Astrocyte (in vitro differentiated cells and primary cell): ENCODE results near the gene CD207. TPM values are rescaled to one million over a fixed set of nuclear protein-coding genes. Genes with fewer than 3 reads are reported as not detected.

ENCODE experiments used
- DNase-seq: peaks from one replicate; pipeline ENCODE4 v3.0.0-alpha.2; 2010; ENCODE audit warnings: low read depth
- FAIRE-seq: peaks from 2 replicates; lab custom pipeline; 2011; peaks lifted over from hg19 to GRCh38; lab: Jason Lieb, UNC
- H2AFZ ChIP-seq: 2 replicates; pipeline ENCODE4 v1.6.0; 2012; ENCODE audit warnings: low read depth, low read length, inconsistent platforms
- H3K27ac ChIP-seq: 2 replicates; pipeline ENCODE4 v1.5.1; 2011; ENCODE audit warnings: low read depth, low read length, inconsistent platforms
- H3K27me3 ChIP-seq: 2 replicates; pipeline ENCODE4 v1.6.0; 2011; ENCODE audit warnings: low read length, inconsistent platforms; ENCODE audit not compliant: insufficient read depth
- H3K36me3 ChIP-seq: 2 replicates; pipeline ENCODE4 v1.5.1; 2011; ENCODE audit warnings: low read length, inconsistent platforms; ENCODE audit not compliant: insufficient read depth
- H3K4me1 ChIP-seq: 2 replicates; pipeline ENCODE4 v1.5.1; 2011; ENCODE audit warnings: low read length, inconsistent platforms; ENCODE audit not compliant: insufficient read depth
- H3K4me2 ChIP-seq: 2 replicates; pipeline ENCODE4 v1.6.0; 2012; ENCODE audit warnings: low read length, inconsistent platforms
- H3K4me3 ChIP-seq: 2 replicates; pipeline ENCODE4 v1.5.1; 2011; ENCODE audit warnings: low read depth, mild to moderate bottlenecking, low read length, inconsistent platforms; ENCODE audit not compliant: insufficient read depth
- H3K79me2 ChIP-seq: 2 replicates; pipeline ENCODE4 v1.6.0; 2012; ENCODE audit warnings: mild to moderate bottlenecking, low read length, inconsistent platforms; ENCODE audit not compliant: insufficient read depth
- H3K9ac ChIP-seq: 2 replicates; pipeline ENCODE4 v1.6.0; 2012; ENCODE audit warnings: mild to moderate bottlenecking, low read length, inconsistent platforms
- H3K9me3 ChIP-seq: 2 replicates; pipeline ENCODE4 v1.5.1; 2012; ENCODE audit warnings: low read depth, mild to moderate bottlenecking, low read length, inconsistent platforms; ENCODE audit not compliant: insufficient read depth
- H4K20me1 ChIP-seq: 2 replicates; pipeline ENCODE4 v1.6.0; 2012; ENCODE audit warnings: low read length, inconsistent platforms; ENCODE audit not compliant: insufficient read depth
- H3K27ac Mint-ChIP-seq: one replicate; pipeline ENCODE4 v1.8.0; 2021; ENCODE audit warnings: mild to moderate bottlenecking, mixed read lengths; ENCODE audit not compliant: unreplicated experiment
- H3K27me3 Mint-ChIP-seq: one replicate; pipeline ENCODE4 v1.8.0; 2021; ENCODE audit warnings: low read depth, mixed read lengths; ENCODE audit not compliant: unreplicated experiment
- H3K36me3 Mint-ChIP-seq: one replicate; pipeline ENCODE4 v1.8.0; 2021; ENCODE audit warnings: low read depth, mixed read lengths; ENCODE audit not compliant: unreplicated experiment
- H3K4me1 Mint-ChIP-seq: one replicate; pipeline ENCODE4 v1.8.0; 2021; ENCODE audit warnings: low read depth, mixed read lengths; ENCODE audit not compliant: unreplicated experiment
- H3K4me3 Mint-ChIP-seq: one replicate; pipeline ENCODE4 v1.8.0; 2021; ENCODE audit warnings: mild to moderate bottlenecking, moderate library complexity, mixed read lengths; ENCODE audit not compliant: unreplicated experiment
- H3K9me3 Mint-ChIP-seq: one replicate; pipeline ENCODE4 v1.8.0; 2021; ENCODE audit warnings: mild to moderate bottlenecking, mixed read lengths; ENCODE audit not compliant: unreplicated experiment
- CTCF ChIP-seq: IDR thresholded peaks from 2 replicates; pipeline ENCODE4 v1.5.1; 2011; ENCODE audit warnings: low read depth, mild to moderate bottlenecking, inconsistent platforms, low read length, moderate library complexity; ENCODE audit not compliant: insufficient read depth
- EZH2 ChIP-seq: IDR thresholded peaks from 2 replicates; pipeline ENCODE4 v1.6.1; 2012; ENCODE audit warnings: mild to moderate bottlenecking, low read length, inconsistent platforms; ENCODE audit not compliant: insufficient read depth
- total RNA-seq: library from RNA; stranded (reverse); gene quantifications from 2 replicates; pipeline ENCODE4 v1.2.1, GENCODE V29; 2021

The CD207 gene
- total RNA-seq, 1 donor from 2014 or later, result not detected

DNA sequence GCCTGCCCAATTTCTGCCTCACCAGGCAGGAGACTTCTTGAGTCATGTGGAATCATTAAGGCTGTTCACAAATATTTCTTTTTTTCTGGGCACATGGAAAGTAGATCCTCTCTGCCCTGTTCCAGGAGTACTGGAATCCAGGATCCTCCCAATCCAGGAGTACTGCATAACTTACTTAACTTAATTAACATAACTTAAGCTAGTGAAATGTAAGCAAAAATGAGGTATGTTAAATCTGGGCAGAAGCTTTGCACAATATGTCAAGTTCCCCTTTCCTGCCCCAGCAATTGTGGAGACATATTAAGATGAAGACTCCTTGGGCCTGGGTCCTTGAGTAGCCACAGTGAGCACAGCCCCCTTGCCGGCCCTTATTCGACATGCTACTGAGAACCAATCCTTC, 3.2 kb downstream of the CD207 start:
- H3K27ac ChIP-seq, result no peak overlapping the region
- H3K36me3 ChIP-seq, result no peaks in the 10 kb centered on the region
- Mint-ChIP-seq H3K9me3 (peaks cover 8% of the 10 kb centered on the region), H3K4me1 (peaks cover 2% of the 10 kb centered on the region), H3K27ac (no peak overlapping the region), H3K4me3 (no peak overlapping the region), H3K27me3 (peaks cover 52% of the 10 kb centered on the region), H3K36me3 (no peaks in the 10 kb centered on the region)
- no peaks in the 10 kb centered on the region for H4K20me1 ChIP-seq
- FAIRE-seq, result no peak
- no peak overlapping the region for H2AFZ ChIP-seq
- DNase-seq, result no peak
- H3K4me1 ChIP-seq, result no peaks in the 10 kb centered on the region
- H3K27me3 ChIP-seq, result peaks cover 9% of the 10 kb centered on the region
- H3K4me3 ChIP-seq, result no peak overlapping the region
- H3K9ac ChIP-seq, result no peak overlapping the region
- no peak overlapping the region for H3K4me2 ChIP-seq
- no peak for TF ChIP-seq EZH2
- TF ChIP-seq CTCF, result no peak
- H3K9me3 ChIP-seq, result peaks cover 2% of the 10 kb centered on the region
- no peaks in the 10 kb centered on the region for H3K79me2 ChIP-seq

- peaks cover 48% of the 10 kb centered on the region for H3K27me3 Mint-ChIP-seq
These were observed 3.8 kb downstream of the CD207 start for GRCh38 chr2:70831861-70832260.

More at GRCh38 chr2:70831861-70832260, 3.8 kb downstream of the CD207 start:
- no peak for TF ChIP-seq CTCF
- no peak for TF ChIP-seq EZH2
- H3K4me1 ChIP-seq, result no peaks in the 10 kb centered on the region
- no peak overlapping the region for H2AFZ ChIP-seq
- no peak overlapping the region for H3K27ac Mint-ChIP-seq
- H3K79me2 ChIP-seq, result no peaks in the 10 kb centered on the region
- peaks cover 2% of the 10 kb centered on the region for H3K9me3 ChIP-seq
- H3K4me3 Mint-ChIP-seq, result no peak overlapping the region
- no peak overlapping the region for H3K4me3 ChIP-seq
- H3K9ac ChIP-seq, result no peak overlapping the region
- H3K9me3 Mint-ChIP-seq, result peaks cover 8% of the 10 kb centered on the region
- H3K4me2 ChIP-seq, result no peak overlapping the region
- FAIRE-seq (no peak), DNase-seq (no peak)
- no peaks in the 10 kb centered on the region for H4K20me1 ChIP-seq
- H3K36me3 ChIP-seq, result no peaks in the 10 kb centered on the region
- no peak overlapping the region for H3K27ac ChIP-seq
- no peaks in the 10 kb centered on the region for H3K36me3 Mint-ChIP-seq
- peaks cover 9% of the 10 kb centered on the region for H3K27me3 ChIP-seq
- H3K4me1 Mint-ChIP-seq, result peaks cover 2% of the 10 kb centered on the region
